Measurements from ENCODE around the gene MYO18B.

The MYO18B gene

DNA sequence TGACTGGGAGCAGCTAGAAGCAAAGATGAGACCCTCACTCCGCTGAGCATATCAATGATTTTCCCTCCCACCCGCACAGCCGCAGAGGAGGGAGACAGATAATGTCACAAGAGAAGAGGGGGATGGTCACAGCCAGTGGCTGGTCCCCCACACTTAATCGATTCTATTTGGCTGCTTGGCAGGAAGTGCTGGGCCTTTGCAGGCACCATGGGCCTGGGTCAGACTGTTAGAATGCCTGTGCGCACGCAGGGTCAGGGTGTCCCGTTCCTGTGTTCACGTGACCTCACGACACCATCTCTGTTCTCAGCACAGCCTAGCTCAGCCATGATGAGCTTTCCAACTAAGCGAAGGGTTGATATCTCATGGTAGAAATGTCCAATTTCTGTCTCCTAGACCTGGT, 107.0 kb downstream of the MYO18B start:
- TF ChIP-seq CREB5 (CRISPR knock-in tag; IDR thresholded peaks at IDR 0.05; ENCODE audit: low read depth) (no peak), PPARA (CRISPR knock-in tag; IDR thresholded peaks at IDR 0.05; ENCODE audit: borderline replicate concordance) (no peak), OSR1 (CRISPR knock-in tag; IDR thresholded peaks at IDR 0.05) (no peak), GLIS3 (CRISPR knock-in tag; IDR thresholded peaks at IDR 0.05) (no peak), ESRRG (CRISPR knock-in tag; IDR thresholded peaks at IDR 0.05) (no peak), ZNF8 (CRISPR knock-in tag; IDR thresholded peaks at IDR 0.05) (no peak), ZFP3 (CRISPR knock-in tag; IDR thresholded peaks at IDR 0.05) (no peak), TCF4 (CRISPR knock-in tag; IDR thresholded peaks at IDR 0.05; ENCODE audit: borderline replicate concordance) (no peak), ARNTL (CRISPR knock-in tag; IDR thresholded peaks at IDR 0.05; ENCODE audit: borderline replicate concordance, low read depth) (no peak), ZFP30 (CRISPR knock-in tag; IDR thresholded peaks at IDR 0.05) (no peak), CSDC2 (CRISPR knock-in tag; IDR thresholded peaks at IDR 0.05) (no peak), SNAI2 (CRISPR knock-in tag; IDR thresholded peaks at IDR 0.05) (no peak), RARB (CRISPR knock-in tag; IDR thresholded peaks at IDR 0.05) (no peak), TOX (CRISPR knock-in tag; IDR thresholded peaks at IDR 0.05; ENCODE audit: borderline replicate concordance) (no peak)
- TF ChIP-seq, protein P1, sequence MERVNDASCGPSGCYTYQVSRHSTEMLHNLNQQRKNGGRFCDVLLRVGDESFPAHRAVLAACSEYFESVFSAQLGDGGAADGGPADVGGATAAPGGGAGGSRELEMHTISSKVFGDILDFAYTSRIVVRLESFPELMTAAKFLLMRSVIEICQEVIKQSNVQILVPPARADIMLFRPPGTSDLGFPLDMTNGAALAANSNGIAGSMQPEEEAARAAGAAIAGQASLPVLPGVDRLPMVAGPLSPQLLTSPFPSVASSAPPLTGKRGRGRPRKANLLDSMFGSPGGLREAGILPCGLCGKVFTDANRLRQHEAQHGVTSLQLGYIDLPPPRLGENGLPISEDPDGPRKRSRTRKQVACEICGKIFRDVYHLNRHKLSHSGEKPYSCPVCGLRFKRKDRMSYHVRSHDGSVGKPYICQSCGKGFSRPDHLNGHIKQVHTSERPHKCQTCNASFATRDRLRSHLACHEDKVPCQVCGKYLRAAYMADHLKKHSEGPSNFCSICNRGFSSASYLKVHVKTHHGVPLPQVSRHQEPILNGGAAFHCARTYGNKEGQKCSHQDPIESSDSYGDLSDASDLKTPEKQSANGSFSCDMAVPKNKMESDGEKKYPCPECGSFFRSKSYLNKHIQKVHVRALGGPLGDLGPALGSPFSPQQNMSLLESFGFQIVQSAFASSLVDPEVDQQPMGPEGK (CRISPR knock-in tag; IDR thresholded peaks at IDR 0.05; ENCODE audit: borderline replicate concordance): no peak
- TF ChIP-seq, protein P2, sequence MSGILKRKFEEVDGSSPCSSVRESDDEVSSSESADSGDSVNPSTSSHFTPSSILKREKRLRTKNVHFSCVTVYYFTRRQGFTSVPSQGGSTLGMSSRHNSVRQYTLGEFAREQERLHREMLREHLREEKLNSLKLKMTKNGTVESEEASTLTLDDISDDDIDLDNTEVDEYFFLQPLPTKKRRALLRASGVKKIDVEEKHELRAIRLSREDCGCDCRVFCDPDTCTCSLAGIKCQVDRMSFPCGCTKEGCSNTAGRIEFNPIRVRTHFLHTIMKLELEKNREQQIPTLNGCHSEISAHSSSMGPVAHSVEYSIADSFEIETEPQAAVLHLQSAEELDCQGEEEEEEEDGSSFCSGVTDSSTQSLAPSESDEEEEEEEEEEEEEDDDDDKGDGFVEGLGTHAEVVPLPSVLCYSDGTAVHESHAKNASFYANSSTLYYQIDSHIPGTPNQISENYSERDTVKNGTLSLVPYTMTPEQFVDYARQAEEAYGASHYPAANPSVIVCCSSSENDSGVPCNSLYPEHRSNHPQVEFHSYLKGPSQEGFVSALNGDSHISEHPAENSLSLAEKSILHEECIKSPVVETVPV (CRISPR knock-in tag; IDR thresholded peaks at IDR 0.05): no peak
- ATAC-seq: no peak

DNA sequence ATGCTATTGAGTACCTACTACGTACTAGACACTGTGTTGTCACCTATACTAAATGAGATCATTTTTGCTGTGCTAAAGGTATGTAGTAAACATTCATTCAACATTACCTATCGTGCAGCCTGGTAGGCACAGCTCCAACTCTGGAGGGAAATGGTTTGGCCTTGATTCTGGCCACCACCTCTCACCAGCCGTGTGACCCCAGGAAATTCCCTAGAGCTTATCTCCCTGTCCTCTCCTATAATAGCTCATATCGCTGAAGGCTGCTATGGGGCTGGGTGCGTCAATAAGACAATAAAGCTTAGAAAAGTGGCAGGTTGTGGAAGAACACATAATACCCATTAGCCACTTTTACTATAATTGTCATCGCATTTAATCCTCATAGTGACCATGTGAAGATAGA, 107.5 kb downstream of the MYO18B start:
- TF ChIP-seq ZFP30 (CRISPR knock-in tag; IDR thresholded peaks at IDR 0.05) (no peak), ISL1 (CRISPR knock-in tag; IDR thresholded peaks at IDR 0.05) (no peak), PPARA (CRISPR knock-in tag; IDR thresholded peaks at IDR 0.05; ENCODE audit: borderline replicate concordance) (no peak), ZC3H10 (CRISPR knock-in tag; IDR thresholded peaks at IDR 0.05) (no peak), TOX (CRISPR knock-in tag; IDR thresholded peaks at IDR 0.05; ENCODE audit: borderline replicate concordance) (no peak), SNAI2 (CRISPR knock-in tag; IDR thresholded peaks at IDR 0.05) (no peak), TCF4 (CRISPR knock-in tag; IDR thresholded peaks at IDR 0.05; ENCODE audit: borderline replicate concordance) (no peak), ZFP3 (CRISPR knock-in tag; IDR thresholded peaks at IDR 0.05) (no peak), CREB5 (CRISPR knock-in tag; IDR thresholded peaks at IDR 0.05; ENCODE audit: low read depth) (no peak), ZNF70 (CRISPR knock-in tag; IDR thresholded peaks at IDR 0.05) (no peak), GLIS3 (CRISPR knock-in tag; IDR thresholded peaks at IDR 0.05) (no peak), TSHZ2 (CRISPR knock-in tag; IDR thresholded peaks at IDR 0.05) (no peak), ZNF565 (CRISPR knock-in tag; conservative IDR thresholded peaks at IDR 0.05; ENCODE audit: low read depth) (no peak), BACH2 (CRISPR knock-in tag; IDR thresholded peaks at IDR 0.05; ENCODE audit: borderline replicate concordance) (no peak), ARNTL (CRISPR knock-in tag; IDR thresholded peaks at IDR 0.05; ENCODE audit: borderline replicate concordance, low read depth) (no peak), OSR1 (CRISPR knock-in tag; IDR thresholded peaks at IDR 0.05) (no peak), CSDC2 (CRISPR knock-in tag; IDR thresholded peaks at IDR 0.05) (no peak)
- TF ChIP-seq, protein P1 (CRISPR knock-in tag; IDR thresholded peaks at IDR 0.05; ENCODE audit: borderline replicate concordance): no peak
- no peak for ATAC-seq
